ENCODE measurements around the gene SLX4IP.

The SLX4IP gene

DNA sequence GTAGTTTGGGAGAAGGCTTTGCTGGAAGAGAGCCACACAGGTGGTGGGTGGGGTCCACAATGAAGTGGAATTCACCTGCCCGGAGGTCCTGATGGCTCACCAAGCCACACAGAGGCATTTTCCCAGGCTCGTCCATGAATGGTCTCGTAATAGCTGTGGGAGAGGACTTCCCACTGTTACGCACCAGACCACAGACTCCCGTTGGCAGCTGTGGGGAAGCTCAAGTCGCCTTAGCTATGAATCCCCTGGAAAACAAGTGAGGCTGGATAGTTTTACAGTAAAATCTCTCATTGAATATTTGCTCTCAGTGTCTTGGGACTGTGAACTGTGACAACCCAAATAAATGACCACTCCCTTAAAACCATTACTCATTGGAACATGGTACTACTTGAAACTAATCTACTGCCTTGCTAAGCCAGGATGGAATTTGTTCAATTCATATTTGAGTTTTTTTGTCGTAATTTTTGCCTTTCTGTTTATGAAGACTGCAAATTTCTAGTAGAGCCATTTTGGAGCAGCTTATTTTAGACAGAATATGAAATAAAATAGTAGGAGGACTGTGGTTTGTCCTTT lies 159.3 kb downstream of the SLX4IP start:
- Histone ChIP-seq H3K9ac (ENCODE audit: low read length) (no peak overlapping the region), H3K4me1 (ENCODE audit: control insufficient read depth, low read depth, low read length) (no peaks in the 10 kb centered on the region), H3K4me3 (ENCODE audit: low read length) (no peak overlapping the region), H3K23ac (ENCODE audit: low read length) (no peak overlapping the region), H3K27me3 (ENCODE audit: insufficient read depth, low read length, poor library complexity) (no peaks in the 10 kb centered on the region), H3K36me3 (ENCODE audit: control insufficient read depth, insufficient read depth, low read length) (no peaks in the 10 kb centered on the region), H3K4me2 (ENCODE audit: low read length) (no peak overlapping the region), H2BK120ac (ENCODE audit: low read depth, low read length) (no peak overlapping the region), H3K56ac (ENCODE audit: low read length) (no peak overlapping the region), H4K5ac (ENCODE audit: low read length) (no peak overlapping the region), H3K27ac (ENCODE audit: low read depth, low read length) (no peak overlapping the region), H3K4ac (ENCODE audit: low read depth, low read length) (no peak overlapping the region), H3K79me1 (ENCODE audit: low read length) (no peaks in the 10 kb centered on the region), H2BK15ac (replicated peaks; ENCODE audit: low read depth) (no peak overlapping the region), H3K79me2 (ENCODE audit: control insufficient read depth, insufficient read depth, low read length) (no peaks in the 10 kb centered on the region), H2BK5ac (ENCODE audit: low read length) (no peak overlapping the region), H3K18ac (ENCODE audit: low read length) (no peak overlapping the region), H2AK5ac (ENCODE audit: low read length) (no peak overlapping the region), H4K8ac (ENCODE audit: low read depth, low read length) (no peak overlapping the region)
- DNase-seq = no peak
- WGBS (ENCODE audit: extremely low coverage, insufficient coverage, low lambda C conversion rate) = no CpG with 5 or more reads among the region's 7 CpGs

DNA sequence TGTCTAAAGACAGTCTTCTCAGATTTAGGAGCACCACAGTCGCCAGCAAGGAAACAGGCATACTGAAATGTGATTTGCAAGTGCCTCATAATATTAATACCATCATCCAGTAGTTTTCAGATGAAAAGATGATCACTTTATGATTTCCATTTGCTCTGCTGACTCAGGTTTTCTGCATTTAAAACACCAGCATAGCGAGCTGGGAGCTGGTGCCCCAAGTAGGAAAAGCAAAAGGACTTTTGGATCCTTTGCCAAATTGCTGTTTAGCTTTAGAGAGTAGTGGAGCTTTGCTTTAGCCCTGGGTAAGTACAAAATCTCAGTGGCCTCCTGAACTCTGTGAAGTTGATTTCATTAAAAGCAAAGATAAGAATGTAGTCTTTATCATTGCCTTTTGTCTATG lies 160.2 kb downstream of the SLX4IP start:
- DNase-seq = no peak
- Histone ChIP-seq H3K27ac (ENCODE audit: low read depth, low read length) (no peak overlapping the region), H2AK5ac (ENCODE audit: low read length) (no peak overlapping the region), H3K4me2 (ENCODE audit: low read length) (no peak overlapping the region), H3K18ac (ENCODE audit: low read length) (no peak overlapping the region), H3K4me1 (ENCODE audit: control insufficient read depth, low read depth, low read length) (no peaks in the 10 kb centered on the region), H3K27me3 (ENCODE audit: insufficient read depth, low read length, poor library complexity) (no peaks in the 10 kb centered on the region), H2BK120ac (ENCODE audit: low read depth, low read length) (no peak overlapping the region), H3K4me3 (ENCODE audit: low read length) (no peak overlapping the region), H3K23ac (ENCODE audit: low read length) (no peak overlapping the region), H3K56ac (ENCODE audit: low read length) (no peak overlapping the region), H3K79me1 (ENCODE audit: low read length) (no peaks in the 10 kb centered on the region), H4K5ac (ENCODE audit: low read length) (no peak overlapping the region), H3K9ac (ENCODE audit: low read length) (no peak overlapping the region), H3K4ac (ENCODE audit: low read depth, low read length) (no peak overlapping the region), H4K8ac (ENCODE audit: low read depth, low read length) (no peak overlapping the region), H2BK15ac (replicated peaks; ENCODE audit: low read depth) (no peak overlapping the region), H3K79me2 (ENCODE audit: control insufficient read depth, insufficient read depth, low read length) (no peaks in the 10 kb centered on the region), H3K36me3 (ENCODE audit: control insufficient read depth, insufficient read depth, low read length) (no peaks in the 10 kb centered on the region), H2BK5ac (ENCODE audit: low read length) (no peak overlapping the region)
- no CpG with 5 or more reads among the region's 2 CpGs for WGBS (ENCODE audit: extremely low coverage, insufficient coverage, low lambda C conversion rate)

GRCh38 chr20:10595985-10596384 lies 160.9 kb downstream of the SLX4IP start:
- Histone ChIP-seq H3K4me3 (ENCODE audit: low read length) (no peak overlapping the region), H3K23ac (ENCODE audit: low read length) (no peak overlapping the region), H3K79me2 (ENCODE audit: control insufficient read depth, insufficient read depth, low read length) (no peaks in the 10 kb centered on the region), H3K4me1 (ENCODE audit: control insufficient read depth, low read depth, low read length) (no peaks in the 10 kb centered on the region), H3K36me3 (ENCODE audit: control insufficient read depth, insufficient read depth, low read length) (no peaks in the 10 kb centered on the region), H3K18ac (ENCODE audit: low read length) (no peak overlapping the region), H3K56ac (ENCODE audit: low read length) (no peak overlapping the region), H4K8ac (ENCODE audit: low read depth, low read length) (no peak overlapping the region), H3K79me1 (ENCODE audit: low read length) (no peaks in the 10 kb centered on the region), H3K27ac (ENCODE audit: low read depth, low read length) (no peak overlapping the region), H3K4ac (ENCODE audit: low read depth, low read length) (no peak overlapping the region), H2BK5ac (ENCODE audit: low read length) (no peak overlapping the region), H3K4me2 (ENCODE audit: low read length) (no peak overlapping the region), H3K9ac (ENCODE audit: low read length) (no peak overlapping the region), H2AK5ac (ENCODE audit: low read length) (no peak overlapping the region), H3K27me3 (ENCODE audit: insufficient read depth, low read length, poor library complexity) (no peaks in the 10 kb centered on the region), H2BK15ac (replicated peaks; ENCODE audit: low read depth) (no peak overlapping the region), H2BK120ac (ENCODE audit: low read depth, low read length) (no peak overlapping the region), H4K5ac (ENCODE audit: low read length) (no peak overlapping the region)
- no CpG with 5 or more reads among the region's 3 CpGs for WGBS (ENCODE audit: extremely low coverage, insufficient coverage, low lambda C conversion rate)
- DNase-seq = no peak

- no peak for DNase-seq
- no peak overlapping the region for H3K4me2 ChIP-seq (ENCODE audit: low read length)
- no peaks in the 10 kb centered on the region for H3K36me3 ChIP-seq (ENCODE audit: control insufficient read depth, insufficient read depth, low read length)
- H3K9ac ChIP-seq (ENCODE audit: low read length) = no peak overlapping the region
- no peak overlapping the region for H3K18ac ChIP-seq (ENCODE audit: low read length)
- H3K79me2 ChIP-seq (ENCODE audit: control insufficient read depth, insufficient read depth, low read length) = no peaks in the 10 kb centered on the region
- no peak overlapping the region for H4K8ac ChIP-seq (ENCODE audit: low read depth, low read length)
- H2BK15ac ChIP-seq (replicated peaks; ENCODE audit: low read depth) = no peak overlapping the region
- H4K5ac ChIP-seq (ENCODE audit: low read length) = no peak overlapping the region
- no peak overlapping the region for H3K23ac ChIP-seq (ENCODE audit: low read length)
- H3K4me1 ChIP-seq (ENCODE audit: control insufficient read depth, low read depth, low read length) = no peaks in the 10 kb centered on the region
- H3K4ac ChIP-seq (ENCODE audit: low read depth, low read length) = no peak overlapping the region
- no peak overlapping the region for H2AK5ac ChIP-seq (ENCODE audit: low read length)
- H3K56ac ChIP-seq (ENCODE audit: low read length) = no peak overlapping the region
- H3K27ac ChIP-seq (ENCODE audit: low read depth, low read length) = no peak overlapping the region
- no CpG with 5 or more reads among the region's 4 CpGs for WGBS (ENCODE audit: extremely low coverage, insufficient coverage, low lambda C conversion rate)
- no peaks in the 10 kb centered on the region for H3K27me3 ChIP-seq (ENCODE audit: insufficient read depth, low read length, poor library complexity)
- H3K79me1 ChIP-seq (ENCODE audit: low read length) = no peaks in the 10 kb centered on the region
- H3K4me3 ChIP-seq (ENCODE audit: low read length) = no peak overlapping the region
- H2BK5ac ChIP-seq (ENCODE audit: low read length) = no peak overlapping the region
- H2BK120ac ChIP-seq (ENCODE audit: low read depth, low read length) = no peak overlapping the region
These were observed 161.6 kb downstream of the SLX4IP start for GRCh38 chr20:10596710-10597121.

DNA sequence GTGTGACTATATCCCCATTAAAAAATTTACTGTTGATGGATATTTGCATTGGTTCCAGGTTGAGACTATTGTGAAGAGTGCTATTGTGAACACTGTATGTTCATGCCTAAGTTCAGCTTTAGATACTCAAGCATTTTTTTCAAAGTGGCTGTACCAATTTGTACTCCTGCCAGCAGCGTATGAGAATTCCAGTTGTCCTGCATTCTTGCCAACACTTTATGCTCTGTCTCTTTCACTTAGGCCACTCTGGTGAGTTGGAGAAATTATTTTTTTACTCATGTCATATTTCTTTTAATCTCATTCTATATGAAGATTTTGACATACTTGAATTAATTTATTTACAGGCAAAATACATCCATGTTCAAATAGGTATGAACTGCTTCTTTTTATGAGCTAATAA lies 162.5 kb downstream of the SLX4IP start:
- Histone ChIP-seq H3K27me3 (ENCODE audit: insufficient read depth, low read length, poor library complexity) (no peaks in the 10 kb centered on the region), H4K8ac (ENCODE audit: low read depth, low read length) (no peak overlapping the region), H3K4ac (ENCODE audit: low read depth, low read length) (no peak overlapping the region), H2BK5ac (ENCODE audit: low read length) (no peak overlapping the region), H4K5ac (ENCODE audit: low read length) (no peak overlapping the region), H3K56ac (ENCODE audit: low read length) (no peak overlapping the region), H3K79me1 (ENCODE audit: low read length) (no peaks in the 10 kb centered on the region), H3K9ac (ENCODE audit: low read length) (no peak overlapping the region), H3K27ac (ENCODE audit: low read depth, low read length) (no peak overlapping the region), H3K18ac (ENCODE audit: low read length) (no peak overlapping the region), H3K4me2 (ENCODE audit: low read length) (no peak overlapping the region), H2AK5ac (ENCODE audit: low read length) (no peak overlapping the region), H3K23ac (ENCODE audit: low read length) (no peak overlapping the region), H3K4me1 (ENCODE audit: control insufficient read depth, low read depth, low read length) (no peaks in the 10 kb centered on the region), H3K36me3 (ENCODE audit: control insufficient read depth, insufficient read depth, low read length) (no peaks in the 10 kb centered on the region), H2BK120ac (ENCODE audit: low read depth, low read length) (no peak overlapping the region), H3K4me3 (ENCODE audit: low read length) (no peak overlapping the region), H3K79me2 (ENCODE audit: control insufficient read depth, insufficient read depth, low read length) (no peaks in the 10 kb centered on the region), H2BK15ac (replicated peaks; ENCODE audit: low read depth) (no peak overlapping the region)
- no CpG with 5 or more reads among the region's 1 CpG for WGBS (ENCODE audit: extremely low coverage, insufficient coverage, low lambda C conversion rate)
- DNase-seq = no peak

DNA sequence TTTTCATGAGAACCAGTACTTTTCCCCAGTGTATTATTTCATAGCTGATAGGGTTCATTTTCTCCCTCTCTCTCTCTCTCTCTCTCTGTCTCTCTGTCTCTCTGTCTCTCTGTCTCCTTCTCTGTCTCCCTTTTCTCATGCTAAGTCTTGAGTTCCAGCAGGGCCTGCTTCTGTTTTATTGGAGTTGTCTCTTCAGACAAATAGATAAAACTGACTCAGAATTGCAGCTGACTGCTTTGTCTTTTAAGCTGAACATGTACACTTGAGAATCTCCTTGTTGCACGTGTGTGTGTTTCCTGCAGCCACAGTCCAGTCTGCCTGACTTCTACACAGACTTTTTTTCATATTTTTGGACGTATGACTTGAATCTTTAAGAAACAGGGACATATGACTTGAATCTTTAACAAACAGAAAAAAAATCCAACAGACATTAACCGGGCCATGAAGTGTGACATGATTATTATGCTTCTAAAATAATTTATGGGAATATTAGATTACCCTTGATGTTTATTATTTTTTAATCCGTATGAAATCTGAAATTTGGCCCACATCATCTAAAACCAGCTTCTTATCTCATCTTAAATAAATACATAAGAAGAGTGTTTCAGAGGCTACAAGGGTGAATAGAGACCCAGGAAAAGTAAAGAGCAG lies 167.2 kb downstream of the SLX4IP start:
- H3K18ac ChIP-seq (ENCODE audit: low read length) = no peak overlapping the region
- no peak overlapping the region for H2AK5ac ChIP-seq (ENCODE audit: low read length)
- no peak overlapping the region for H2BK120ac ChIP-seq (ENCODE audit: low read depth, low read length)
- no peaks in the 10 kb centered on the region for H3K79me2 ChIP-seq (ENCODE audit: control insufficient read depth, insufficient read depth, low read length)
- no peak overlapping the region for H3K4ac ChIP-seq (ENCODE audit: low read depth, low read length)
- H4K5ac ChIP-seq (ENCODE audit: low read length) = no peak overlapping the region
- H3K27me3 ChIP-seq (ENCODE audit: insufficient read depth, low read length, poor library complexity) = no peaks in the 10 kb centered on the region
- no peak overlapping the region for H2BK15ac ChIP-seq (replicated peaks; ENCODE audit: low read depth)
- H3K36me3 ChIP-seq (ENCODE audit: control insufficient read depth, insufficient read depth, low read length) = no peaks in the 10 kb centered on the region
- no peak overlapping the region for H3K23ac ChIP-seq (ENCODE audit: low read length)
- no CpG with 5 or more reads among the region's 4 CpGs for WGBS (ENCODE audit: extremely low coverage, insufficient coverage, low lambda C conversion rate)
- DNase-seq = no peak
- no peak overlapping the region for H3K27ac ChIP-seq (ENCODE audit: low read depth, low read length)
- H3K4me3 ChIP-seq (ENCODE audit: low read length) = no peak overlapping the region
- no peak overlapping the region for H3K4me2 ChIP-seq (ENCODE audit: low read length)
- no peaks in the 10 kb centered on the region for H3K4me1 ChIP-seq (ENCODE audit: control insufficient read depth, low read depth, low read length)
- H3K56ac ChIP-seq (ENCODE audit: low read length) = no peak overlapping the region
- no peaks in the 10 kb centered on the region for H3K79me1 ChIP-seq (ENCODE audit: low read length)
- no peak overlapping the region for H2BK5ac ChIP-seq (ENCODE audit: low read length)
- H3K9ac ChIP-seq (ENCODE audit: low read length) = no peak overlapping the region
- no peak overlapping the region for H4K8ac ChIP-seq (ENCODE audit: low read depth, low read length)
